Stimulated activated CD8-positive, alpha-beta memory T cell treated with anti-CD3 and anti-CD28 coated beads, Interleukin-15, amount 100 ng/mL, for 1 hour (primary cell): Measurements from ENCODE around the gene CPLX1.
"Not testable (repeated sequence)": the region's sequence is repeated elsewhere in the genome, so short reads cannot be mapped to it uniquely, and the experiment has no call there.

Source experiments
- DNase-seq: peaks from one replicate; pipeline ENCODE4 v3.0.0-alpha.2; 2020; ENCODE audit warnings: low read depth

Gene CPLX1

DNA sequence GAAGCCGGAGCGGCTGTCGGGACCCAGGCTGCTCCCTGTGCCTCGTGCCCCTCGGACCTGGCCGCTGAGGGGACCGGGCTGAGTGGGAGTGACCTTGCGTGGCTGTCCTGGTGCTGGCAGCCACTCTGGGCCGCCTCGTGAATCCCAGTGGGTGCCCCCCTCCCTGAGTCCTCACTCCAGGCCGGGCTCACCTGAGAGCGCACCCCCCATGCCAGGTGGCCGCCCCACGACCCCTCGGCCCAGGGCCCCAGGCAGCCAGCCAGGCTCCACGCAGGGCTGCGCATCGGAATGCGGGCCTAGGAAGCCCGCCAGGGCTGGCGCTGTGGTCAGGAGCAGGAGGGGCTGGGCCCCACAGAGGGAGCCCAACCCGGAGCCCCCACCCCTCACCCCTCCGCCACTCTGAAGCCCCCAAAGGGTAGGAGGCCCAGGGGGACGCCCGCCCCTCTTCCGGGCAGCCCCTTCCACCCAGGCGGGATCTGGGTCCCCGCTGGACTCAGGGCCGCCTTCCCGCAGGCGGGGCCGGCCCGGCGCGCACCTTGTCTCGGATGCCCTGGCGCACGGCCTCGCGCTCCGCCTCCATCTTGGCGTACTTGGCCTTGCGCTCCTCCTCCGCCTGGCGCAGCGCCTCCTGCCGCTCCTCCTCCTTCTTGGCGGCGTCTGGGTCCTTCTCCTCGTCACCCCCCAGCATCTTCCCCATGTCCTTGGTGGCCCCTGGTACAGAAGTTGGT is 33.9 kb downstream of the CPLX1 start:
- DNase-seq: no peak

DNA sequence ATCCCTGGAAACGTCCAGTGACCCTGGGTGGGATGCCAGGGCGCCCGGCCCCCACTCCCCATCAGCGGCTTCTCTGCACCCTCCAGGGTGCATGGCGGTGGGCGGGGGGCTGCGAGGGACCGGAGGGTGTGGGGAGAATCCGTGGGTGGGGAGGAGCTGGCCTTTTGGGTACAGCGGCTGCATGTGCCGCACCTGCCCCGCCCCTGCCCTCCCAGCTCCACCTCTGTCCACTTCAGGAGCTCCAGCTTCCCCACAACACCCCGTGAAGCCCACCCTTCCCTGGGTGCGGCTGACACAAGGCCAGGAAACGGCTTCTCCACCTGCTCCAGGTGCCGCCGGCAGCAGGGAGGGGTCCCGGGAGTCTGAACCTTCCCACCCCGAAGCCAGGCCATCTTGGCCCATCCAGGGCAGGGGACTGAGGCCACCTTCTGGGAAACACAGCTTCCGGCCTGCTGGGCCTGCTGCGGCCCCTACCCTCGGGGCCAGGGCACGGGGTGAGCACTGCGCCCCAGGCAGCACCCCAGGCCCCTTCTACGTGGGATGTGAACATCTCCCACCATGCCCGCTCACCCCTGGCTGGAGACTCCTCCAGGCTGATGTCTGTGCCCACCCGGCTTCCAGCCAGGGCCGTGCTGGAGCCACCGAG is 34.6 kb downstream of the CPLX1 start:
- no peak for DNase-seq

DNA sequence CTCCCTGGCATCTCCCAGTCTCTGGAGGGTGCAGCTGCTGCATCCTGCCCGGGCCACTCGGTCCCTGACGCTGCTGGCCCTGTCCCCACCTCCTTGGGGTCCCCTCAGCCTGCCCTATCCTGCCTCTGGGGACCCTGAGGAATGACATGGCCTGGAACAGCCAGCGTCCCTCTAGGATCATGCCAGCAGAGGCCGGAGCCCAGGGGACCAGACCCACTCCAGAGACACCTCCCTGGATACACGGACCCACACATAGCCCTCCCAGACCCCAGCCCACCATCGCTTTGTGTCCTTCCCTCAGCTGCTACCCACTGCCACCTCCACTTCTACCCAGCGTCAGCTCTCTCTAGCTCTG is 35.5 kb downstream of the CPLX1 start:
- no peak for DNase-seq

DNA sequence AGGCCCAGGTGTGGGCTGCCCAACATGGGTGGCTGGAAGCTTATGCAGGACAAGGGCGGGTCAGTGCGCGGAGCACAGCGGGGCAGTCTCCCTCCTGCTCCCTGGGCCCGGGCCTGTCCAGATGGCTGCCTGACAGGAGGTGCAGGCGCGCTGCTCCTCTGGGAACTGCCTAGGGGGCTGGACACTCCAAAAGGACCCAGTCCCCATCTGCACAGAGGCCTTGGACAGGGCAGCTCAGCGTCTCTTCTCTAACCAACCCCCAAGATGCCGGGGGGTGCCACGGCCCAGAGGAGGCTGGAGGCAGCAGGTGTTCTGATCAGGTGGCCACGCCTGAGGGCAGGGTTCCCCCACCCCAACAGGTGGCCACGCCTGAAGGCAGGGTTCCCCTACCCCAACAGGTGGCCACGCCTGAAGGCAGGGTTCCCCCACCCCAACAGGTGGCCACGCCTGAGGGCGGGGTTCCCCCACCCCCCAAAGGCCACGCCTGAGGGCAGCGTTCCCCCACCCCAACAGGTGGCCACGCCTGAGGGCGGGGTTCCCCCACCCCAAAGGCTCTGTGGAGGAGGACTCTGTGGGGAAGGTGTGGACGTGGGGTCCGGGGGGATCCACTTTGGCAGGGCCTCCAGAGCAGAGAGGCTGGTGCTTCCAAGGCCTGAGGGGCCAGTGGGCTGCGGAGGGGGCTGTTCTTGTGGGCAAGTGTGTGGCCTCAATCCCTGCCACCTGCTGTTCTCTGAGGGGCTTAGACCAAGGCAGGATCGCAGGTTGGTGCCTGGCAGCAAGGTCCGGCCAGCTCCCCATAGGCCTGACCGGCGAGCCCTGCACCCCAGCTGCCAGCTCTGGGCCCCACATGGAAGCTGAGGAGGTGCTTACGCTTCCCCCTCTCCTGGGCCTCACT is 36.1 kb downstream of the CPLX1 start:
- no peak for DNase-seq

DNA sequence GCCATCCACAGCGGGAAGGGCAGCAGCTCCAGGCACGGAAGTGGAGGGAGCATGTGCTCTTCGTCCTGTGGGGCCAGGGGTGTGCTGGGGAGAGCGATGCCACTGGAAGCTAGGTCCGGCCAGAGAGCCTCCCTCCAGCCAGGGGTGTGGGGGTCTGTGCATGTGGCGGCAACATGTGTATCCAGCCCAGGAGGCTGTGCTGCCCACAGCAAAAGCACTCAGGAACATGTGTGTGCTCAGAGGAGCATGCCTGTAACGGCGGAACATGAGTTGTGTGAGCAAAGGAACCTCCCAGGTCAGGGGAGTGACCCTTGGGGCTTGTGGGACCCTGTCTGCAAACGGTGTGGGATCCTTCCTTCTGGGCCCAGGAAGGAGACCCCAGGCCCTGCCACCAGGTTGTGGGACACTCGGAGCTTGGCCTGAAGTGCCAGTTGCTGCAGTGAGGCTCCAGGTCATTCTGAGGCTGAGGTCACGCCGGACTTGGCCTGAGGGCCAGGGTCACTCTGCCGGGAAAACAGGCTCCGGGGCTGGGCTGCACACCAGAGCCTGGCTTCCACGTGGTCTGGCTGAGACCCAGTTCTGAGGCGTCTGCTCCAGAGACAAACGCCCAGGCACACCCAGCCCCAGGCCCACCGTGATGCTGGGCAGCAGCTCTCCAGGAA is 37.2 kb downstream of the CPLX1 start:
- no peak for DNase-seq

DNA sequence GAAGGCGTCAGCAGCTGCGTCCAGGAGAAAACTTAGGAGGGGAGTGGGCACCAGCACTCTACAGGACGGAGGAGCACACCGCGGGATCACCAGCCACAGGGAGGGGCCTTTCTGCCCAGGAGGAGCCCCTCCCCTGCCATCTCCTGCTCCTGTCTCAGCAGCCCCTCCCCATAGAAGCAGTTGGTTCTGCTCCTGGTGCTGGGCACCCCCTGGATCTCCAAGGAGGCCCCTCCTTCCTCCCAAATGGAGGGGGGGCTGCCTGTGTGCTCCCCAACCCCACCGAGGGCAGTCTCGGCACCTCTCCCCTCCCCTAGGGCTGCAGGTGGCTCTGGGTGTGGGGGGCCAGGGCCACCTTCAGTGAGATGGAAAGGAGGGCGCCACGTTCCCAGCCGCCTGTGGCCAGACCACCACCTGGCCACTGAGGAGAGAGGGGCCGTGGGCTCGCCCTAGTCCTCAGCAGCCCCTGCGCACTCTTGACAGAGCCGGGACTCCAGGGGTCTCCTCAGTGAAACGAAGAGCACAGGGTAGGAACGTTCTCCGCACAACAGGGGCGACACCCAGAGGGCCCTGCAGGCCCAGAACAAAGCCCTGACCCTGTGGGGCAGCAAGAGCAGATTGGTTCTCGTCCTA is 37.8 kb downstream of the CPLX1 start:
- no peak for DNase-seq

DNA sequence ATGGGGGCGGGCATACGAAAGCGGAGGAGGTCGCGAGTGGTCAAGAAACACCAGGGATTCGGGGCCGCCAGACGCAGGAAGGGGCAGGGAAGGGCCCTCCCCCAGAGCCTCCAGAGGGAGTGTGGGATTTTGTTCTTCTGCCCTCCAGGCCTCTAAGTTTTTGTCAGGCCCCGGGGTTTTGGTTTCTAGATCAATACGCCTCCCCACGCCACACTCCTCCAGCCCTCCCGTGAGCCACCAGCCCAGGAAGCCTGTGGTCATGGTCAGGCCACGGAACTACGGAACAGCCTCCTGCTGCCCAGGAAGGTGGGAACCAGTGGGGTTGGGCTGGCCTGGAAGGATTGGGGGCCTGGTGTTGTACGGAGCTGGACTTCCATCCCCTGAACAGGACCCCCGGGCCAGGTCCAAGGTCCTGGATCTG is 38.4 kb downstream of the CPLX1 start:
- DNase-seq: no peak

DNA sequence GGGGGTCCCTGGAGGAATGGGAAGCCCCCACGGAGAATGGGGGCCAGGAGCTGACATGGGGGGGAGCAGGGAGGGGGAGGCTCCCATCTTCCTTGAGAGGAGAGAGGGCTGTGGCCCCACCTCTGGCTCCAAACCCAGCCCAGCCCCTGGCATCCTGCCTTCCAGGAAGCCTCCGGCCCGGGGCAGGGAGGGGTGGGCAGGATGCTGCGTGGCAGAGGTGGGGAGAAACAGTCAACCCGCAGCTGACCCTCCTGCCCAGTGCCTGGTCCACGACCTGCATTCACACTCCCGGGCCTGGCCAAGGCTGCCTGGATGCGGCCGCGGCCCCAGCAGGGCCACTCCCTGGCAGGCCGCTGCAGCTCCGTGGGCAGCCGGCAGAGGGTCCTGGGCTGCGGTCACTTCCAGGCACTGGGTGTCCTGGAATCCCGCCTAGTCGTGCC is 39.0 kb downstream of the CPLX1 start:
- no peak for DNase-seq

DNA sequence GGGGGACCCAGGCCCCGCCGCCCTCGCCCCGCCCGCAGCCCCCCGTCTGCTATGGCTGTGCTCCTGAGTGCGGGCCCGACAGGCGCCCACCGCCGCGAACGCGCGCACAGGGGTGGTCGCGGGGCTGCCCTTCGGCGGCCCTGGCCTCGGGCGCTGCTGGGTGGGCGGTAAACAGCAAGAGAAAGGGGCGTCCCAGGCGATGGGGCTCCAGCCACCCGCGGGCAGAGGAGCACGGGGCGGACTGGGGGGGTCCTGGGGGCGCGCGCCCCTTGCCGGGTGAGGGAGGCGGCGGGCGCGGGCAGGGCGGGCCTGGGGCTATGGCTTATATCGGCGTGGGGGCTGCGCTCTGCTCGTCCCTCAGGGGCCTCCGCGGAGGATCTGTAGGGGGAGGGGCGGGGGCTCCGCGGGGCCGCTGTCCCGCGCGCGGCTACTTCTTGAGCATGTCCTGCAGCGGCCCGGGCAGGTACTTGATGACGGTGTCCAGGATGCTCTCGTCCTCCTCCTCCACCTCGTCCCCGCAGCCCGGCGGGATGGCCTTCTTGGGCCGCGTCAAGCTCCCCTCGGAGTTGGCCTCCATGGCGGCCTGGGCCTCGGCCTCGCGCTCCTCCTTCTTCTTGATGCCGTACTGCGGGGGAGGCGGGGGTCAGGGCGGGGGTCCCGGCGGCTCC is 39.7 kb downstream of the CPLX1 start:
- no peak for DNase-seq

DNA sequence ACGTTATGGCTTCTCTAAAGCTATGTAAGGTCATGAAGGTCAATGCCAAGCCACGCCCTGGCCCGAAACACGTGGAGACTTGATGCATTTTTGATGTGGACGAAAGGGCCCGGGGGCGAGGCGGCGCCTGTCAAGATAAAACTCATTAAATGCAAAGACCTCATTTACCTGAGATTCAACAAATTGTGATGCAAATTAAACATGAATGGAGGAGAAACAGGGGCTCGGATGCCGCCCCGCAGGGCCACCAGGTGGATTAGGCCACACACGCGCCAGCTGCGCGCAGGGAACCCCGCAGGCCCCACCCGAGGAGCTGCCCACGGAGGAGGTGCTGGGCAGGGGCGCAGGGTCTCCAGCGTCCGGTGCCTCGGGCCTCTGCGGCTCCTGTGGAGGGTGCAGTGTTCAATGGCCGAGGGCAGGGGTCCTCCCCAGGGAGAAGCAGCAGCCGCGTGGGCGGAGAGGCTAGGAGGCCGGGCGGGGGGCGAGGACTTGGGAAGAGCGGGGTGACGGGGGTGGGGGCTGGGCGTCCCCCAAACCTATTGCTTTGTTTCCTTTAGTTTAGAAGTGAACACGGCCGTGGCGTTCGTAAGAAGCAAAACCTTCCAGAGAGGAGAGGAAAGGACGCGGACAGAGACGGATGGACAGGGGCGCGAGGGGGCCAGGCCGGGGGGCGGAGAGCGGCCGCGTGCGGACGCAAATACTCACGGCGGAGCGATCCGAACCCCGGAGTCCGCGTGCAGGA is 40.4 kb downstream of the CPLX1 start:
- DNase-seq: no peak

DNA sequence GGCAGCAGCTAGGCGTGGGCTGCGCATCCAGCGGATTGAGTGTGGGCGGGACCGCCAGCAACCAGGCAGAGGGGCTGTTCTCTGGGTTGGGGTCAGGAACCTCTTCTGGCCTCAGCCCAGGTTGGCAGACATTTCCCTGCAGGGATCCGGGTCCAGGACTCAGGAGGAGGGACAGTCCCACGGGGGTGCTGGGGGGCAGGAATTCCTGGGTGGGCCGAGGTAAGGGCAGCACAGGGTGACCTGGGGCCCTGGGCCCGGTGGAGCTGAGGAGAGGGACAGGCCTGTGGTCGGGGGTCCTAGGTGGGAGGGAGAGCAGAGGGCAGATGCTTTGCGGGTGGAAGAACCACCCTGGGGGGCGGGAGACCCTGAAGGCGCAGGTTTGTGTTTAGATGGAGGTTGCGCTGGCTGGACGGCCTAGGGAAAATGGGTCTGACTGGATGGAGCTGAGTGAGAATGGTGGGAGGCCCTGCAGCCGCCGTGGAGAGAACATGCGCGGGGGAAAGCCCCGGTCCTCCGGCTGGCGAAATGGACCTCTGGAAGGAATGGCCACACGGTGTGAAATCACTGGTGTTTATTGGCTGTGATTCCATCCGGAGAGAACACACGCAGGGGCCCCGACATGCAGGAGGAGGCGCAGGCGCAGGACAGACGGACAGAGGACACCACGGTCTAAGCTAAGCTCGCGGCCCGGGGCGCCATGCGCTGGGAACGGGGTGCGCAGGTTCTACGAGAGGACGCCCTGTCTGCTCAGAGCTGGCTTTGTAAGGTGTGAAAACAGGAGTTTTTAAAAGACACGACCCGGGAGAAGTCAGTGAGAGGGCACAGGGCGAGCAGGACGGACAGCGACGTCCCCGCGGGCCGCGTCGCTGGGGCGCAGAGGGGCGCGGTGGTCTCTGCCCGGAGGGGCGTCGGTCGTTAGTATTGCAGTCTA is 41.3 kb downstream of the CPLX1 start:
- no peak for DNase-seq

DNA sequence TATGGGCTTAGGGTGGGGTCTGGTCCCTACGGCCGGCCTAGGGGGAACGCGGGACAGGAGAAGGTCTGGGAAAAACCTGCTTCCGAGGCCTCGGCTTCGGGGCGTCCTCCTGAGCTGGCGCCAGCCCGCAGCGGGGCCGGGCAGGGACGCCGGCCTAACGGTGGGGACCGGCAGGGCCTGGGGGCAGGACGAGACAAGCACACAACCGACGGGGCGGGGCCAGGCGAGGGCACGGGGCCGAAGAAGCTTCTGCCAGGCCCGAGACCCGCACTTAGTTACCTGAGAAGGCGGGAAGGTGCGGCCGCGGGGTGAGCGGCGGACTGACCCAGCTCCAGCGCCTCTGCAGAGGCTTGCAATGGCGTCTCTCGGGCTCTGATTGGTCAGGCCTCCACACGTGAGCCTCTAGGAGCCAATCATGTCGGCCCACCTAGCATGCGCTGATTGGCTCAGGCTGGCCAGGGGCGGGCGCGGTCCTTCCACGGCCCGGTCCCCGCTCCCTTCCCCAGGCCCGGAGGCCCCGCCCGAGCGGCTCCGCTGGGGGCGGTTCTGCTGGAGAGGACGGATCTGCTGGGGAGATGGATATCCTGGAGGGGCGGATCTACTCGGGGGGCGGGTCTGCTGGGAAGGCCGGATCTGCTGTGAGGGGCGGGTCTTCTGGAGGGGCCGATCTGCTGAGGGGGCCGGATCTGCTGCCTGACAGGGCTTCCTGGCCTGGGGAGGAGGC is 44.3 kb downstream of the CPLX1 start:
- DNase-seq: peak; percentile 95

DNA sequence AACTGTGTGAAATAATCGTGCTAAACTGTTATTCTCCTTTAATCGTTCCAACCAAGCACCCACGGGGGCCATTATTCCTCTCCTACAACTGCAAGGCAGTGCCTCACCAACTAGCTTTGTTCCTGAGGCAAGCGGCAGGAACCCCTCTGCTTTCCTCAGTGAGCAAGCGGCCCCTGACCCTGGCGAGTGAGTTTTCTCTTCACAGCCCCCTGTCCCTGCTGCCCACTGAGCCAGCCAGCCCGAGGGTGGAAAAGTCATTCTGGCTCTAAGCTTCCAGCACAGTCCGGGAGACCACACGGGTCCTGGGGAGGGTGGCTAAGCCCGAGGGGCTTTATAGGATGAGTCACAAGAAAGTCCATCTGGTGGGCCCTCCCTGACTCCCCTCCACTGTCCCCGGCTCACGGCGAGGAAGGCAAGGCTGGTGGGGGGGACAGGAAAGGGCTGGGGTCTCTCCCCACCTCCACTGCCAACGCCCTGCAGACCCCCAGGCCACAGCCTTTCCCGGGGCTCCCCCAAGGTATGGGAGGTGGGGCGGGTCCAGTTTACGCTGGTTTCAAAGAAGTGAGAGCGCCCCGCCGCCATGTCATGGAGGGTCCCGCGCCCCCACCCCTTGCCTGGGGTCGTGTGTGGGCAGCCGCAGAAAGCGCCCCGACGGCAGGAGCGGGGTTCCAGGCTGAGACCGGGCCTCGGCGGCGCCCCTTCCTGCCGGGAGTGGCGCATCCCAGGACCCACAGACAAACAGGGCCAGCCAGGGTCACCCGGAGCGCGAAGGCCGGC is 45.0 kb downstream of the CPLX1 start:
- DNase-seq: no peak

DNA sequence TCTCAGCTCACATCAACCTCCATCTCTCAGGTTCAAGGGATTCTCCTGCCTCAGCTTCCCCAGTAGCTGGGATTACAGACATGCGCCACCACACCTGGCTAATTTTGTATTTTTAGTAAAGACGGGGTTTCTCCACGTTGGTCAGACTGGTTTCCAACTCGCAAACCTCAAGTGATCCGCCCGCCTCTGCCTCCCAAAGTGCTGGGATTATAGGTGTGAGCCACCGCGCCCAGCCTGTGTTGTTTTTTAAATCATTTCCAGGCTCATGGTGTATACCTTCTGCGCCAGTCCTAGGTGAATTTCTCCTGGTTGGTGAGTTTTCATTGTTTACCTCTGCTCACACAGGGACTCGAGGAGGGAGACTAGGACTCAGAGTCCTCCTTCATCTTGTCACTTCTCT is 45.7 kb downstream of the CPLX1 start:
- DNase-seq: not testable (repeated sequence)

DNA sequence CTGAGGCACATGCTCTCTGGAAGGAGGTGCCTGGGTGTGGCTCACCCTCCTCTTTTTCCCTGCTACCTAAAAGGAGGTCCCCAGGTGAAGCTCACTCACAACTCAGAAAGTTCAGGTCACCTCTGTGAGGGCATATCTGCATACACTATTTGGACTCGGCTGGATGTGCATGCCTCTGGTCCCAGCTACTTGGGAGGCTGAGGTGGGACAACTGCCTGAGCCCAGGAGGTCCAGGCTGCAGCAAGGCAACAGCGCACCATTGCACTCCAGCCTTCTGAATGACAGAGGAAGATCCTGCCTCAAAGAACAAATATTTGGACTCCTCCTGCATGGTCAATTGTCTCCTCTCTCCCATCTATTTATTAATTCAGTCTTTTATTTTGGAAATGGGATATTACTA is 46.4 kb downstream of the CPLX1 start:
- no peak for DNase-seq

DNA sequence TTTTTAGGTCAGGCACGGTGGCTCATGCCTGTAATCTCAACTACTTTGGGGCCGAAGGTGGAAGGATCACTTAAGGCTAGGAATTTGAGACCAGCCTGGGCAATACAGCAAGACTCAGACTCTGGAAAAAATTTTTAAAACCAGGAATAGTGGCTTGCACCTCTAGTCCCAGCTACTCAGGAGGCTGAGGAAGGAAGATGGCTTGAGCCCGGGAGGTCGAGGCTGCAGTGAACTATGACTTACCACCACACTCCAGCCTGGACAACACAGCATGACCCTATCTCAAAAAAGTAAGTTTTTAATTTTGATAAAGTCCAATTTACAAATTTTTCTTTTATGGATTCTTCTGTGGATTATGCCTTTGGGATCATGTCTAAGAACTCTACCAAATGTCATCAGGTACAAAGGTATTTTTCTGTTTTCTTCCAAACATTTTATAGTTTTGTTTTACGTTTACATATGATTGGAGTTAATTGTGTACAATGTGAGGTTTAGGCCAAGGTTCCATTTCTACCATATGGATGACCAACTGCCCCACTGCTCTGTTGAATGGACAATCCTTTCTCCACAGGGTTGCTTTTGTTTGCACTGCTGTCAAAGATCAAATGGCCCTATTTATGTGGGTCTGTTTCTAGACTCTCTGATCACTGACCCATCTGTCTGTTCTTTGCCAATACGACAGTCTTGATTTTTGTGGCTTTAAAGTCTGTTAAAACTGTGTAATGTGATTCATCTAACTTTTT is 48.2 kb downstream of the CPLX1 start:
- DNase-seq: no peak

DNA sequence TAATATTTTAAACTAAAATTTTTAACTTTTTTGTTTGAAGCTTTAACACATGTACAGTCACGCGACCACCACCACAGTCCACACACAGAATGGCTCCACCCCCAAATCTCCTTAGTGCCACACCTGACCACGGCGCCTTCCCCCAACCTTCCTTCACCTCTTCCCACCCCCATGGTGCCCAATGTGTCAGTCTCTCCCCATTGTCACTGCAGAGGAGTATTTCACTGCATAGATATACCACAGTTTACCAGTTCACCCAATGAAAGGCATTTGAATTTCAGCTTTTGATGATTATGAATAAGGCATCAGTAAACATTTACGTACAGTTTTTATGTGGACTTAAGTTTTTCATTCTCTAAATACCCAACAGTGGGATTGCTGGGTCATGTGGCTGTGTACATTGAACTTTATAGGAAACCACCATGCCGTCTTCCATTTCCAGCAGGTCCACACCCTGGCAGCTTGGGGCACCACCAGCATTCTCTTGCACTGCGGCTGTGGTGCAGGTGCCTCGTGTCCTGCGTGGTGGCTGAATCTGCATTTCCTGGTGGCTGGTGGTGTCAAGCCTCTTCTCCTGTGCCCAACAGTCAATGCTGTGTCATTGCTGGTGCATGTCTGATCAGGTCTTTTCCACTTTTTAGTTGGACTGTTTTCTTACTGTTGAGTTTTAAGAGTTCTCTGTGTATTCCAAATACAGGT is 49.0 kb downstream of the CPLX1 start:
- no peak for DNase-seq
